Stimulated activated effector memory CD8-positive, alpha-beta T cell treated with anti-CD3 and anti-CD28 coated beads, Interleukin-12 subunit alpha, Interleukin-12 subunit beta, amount 100 ng/mL, for 72 hours (primary cell): ENCODE measurements around the gene MARCHF10.
"Not testable (repeated sequence)": the region's sequence is repeated elsewhere in the genome, so short reads cannot be mapped to it uniquely, and the experiment has no call there.

Experiments
- ATAC-seq: fragments of 150-1000 bp; cut with Tn5 transposase; 2 replicates; pipeline ENCODE4 v1.10.0; 2021
- DNase-seq, 2 donors: peaks; one replicate each; pipeline ENCODE4 v3.0.0; 2021 to 2022; ENCODE audit warnings: low spot score in 2 of 2
- H3K27ac Mint-ChIP-seq: one replicate; pipeline ENCODE4 v1.8.0; 2022; ENCODE audit warnings: mild to moderate bottlenecking, mixed read lengths
- H3K36me3 Mint-ChIP-seq: one replicate; pipeline ENCODE4 v1.8.0; 2022; ENCODE audit warnings: mild to moderate bottlenecking, mixed read lengths
- H3K4me1 Mint-ChIP-seq: one replicate; pipeline ENCODE4 v1.8.0; 2022; ENCODE audit warnings: mixed read lengths
- H3K4me3 Mint-ChIP-seq: one replicate; pipeline ENCODE4 v1.8.0; 2022; ENCODE audit warnings: mild to moderate bottlenecking, mixed read lengths
- H3K9me3 Mint-ChIP-seq: one replicate; pipeline ENCODE4 v1.8.0; 2022; ENCODE audit warnings: mixed read lengths

Gene MARCHF10

GRCh38 chr17:62802561-62803205 lies 5.4 kb downstream of the MARCHF10 start:
- ATAC-seq (no peak), DNase-seq (no peak)
- Mint-ChIP-seq H3K36me3 (no peaks in the 10 kb centered on the region), H3K4me1 (peaks cover 13% of the 10 kb centered on the region), H3K4me3 (no peak overlapping the region), H3K27ac (no peak overlapping the region), H3K9me3 (no peaks in the 10 kb centered on the region)

DNA sequence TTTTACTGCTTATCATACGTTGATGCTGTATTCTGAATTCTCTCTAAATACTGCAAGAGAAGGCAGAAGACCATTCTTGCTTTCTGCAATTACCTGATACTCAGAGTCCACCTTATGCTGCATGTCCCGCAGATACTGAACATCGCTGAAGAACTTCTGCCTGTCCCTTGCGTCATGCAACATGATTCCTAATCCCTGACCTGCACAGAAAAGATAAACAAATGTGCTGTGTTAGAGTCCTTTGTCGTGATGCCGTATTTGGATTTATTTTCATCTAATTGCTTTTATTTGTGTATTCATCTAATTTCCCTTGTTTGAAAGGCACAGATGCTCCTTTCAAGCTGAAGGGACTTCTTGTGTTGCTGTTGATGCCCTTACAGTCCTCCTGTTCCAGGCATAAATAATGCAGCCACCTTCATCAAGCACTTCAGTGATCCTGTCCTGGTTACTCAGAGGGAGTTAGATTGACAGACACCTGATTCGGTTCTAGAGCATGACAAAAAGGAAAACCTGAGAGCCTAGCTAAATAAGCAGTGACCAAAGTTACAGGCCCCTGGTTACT lies 6.5 kb downstream of the MARCHF10 start:
- Mint-ChIP-seq H3K4me3 (no peak overlapping the region), H3K36me3 (no peaks in the 10 kb centered on the region), H3K9me3 (no peaks in the 10 kb centered on the region), H3K27ac (no peak overlapping the region), H3K4me1 (peaks cover 6% of the 10 kb centered on the region)
- DNase-seq: no peak
- ATAC-seq: no peak

DNA sequence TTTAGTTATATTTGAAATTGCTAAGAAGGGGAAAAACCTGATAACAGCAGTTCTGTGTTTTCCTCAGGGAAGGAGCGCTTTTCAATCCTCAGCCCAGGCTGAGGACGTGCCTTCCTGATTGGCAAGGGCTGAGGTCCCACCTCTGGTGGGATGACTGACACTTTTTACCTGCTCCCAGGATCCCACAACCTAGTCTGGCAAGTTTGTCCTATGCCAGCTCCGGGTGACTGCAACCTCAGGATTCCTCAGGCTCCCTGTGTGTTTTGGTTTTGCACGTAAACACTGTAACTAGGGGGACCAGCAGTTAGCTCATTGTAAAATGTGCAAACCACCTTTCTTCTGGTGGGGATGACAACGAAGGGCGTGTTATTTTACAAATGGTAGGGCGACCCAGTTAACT lies 7.5 kb downstream of the MARCHF10 start:
- no peaks in the 10 kb centered on the region for H3K9me3 Mint-ChIP-seq
- DNase-seq: no peak
- H3K4me3 Mint-ChIP-seq: no peak overlapping the region
- H3K4me1 Mint-ChIP-seq: peaks cover 6% of the 10 kb centered on the region
- no peaks in the 10 kb centered on the region for H3K36me3 Mint-ChIP-seq
- H3K27ac Mint-ChIP-seq: no peak overlapping the region
- ATAC-seq: no peak

GRCh38 chr17:62797959-62798358 lies 10.2 kb downstream of the MARCHF10 start:
- ATAC-seq: peak; percentile 74
- Mint-ChIP-seq H3K9me3 (peaks cover 3% of the 10 kb centered on the region), H3K27ac (no peak overlapping the region)

DNA sequence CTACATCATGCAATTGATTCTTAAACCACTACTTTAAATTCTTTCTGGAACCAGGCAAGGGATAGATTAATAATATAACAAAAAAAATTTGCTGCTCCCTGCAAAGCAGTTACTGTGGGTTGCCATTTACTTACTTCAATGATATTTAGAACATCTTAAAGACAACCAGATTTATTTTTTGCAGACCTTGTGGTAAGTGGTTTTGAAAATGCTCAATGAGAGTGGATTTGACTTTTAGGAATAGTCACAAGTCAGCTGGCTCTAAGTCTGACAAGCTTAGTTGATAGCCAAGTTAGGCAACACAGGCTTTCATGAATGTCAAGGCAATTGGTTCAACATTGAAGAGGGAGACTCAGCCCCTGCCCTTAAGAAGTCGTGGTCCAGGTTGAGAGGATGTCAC lies 11.8 kb downstream of the MARCHF10 start:
- H3K9me3 Mint-ChIP-seq: peaks cover 3% of the 10 kb centered on the region
- DNase-seq: no peak
- H3K4me3 Mint-ChIP-seq: no peak overlapping the region
- no peak overlapping the region for H3K27ac Mint-ChIP-seq
- peaks cover 26% of the 10 kb centered on the region for H3K36me3 Mint-ChIP-seq
- peaks cover 19% of the 10 kb centered on the region for H3K4me1 Mint-ChIP-seq
- ATAC-seq: no peak

More at GRCh38 chr17:62797959-62798358, 10.2 kb downstream of the MARCHF10 start:
- no peak for DNase-seq
- Mint-ChIP-seq H3K4me3 (no peak overlapping the region), H3K4me1 (peaks cover 19% of the 10 kb centered on the region), H3K36me3 (peaks cover 16% of the 10 kb centered on the region)

DNA sequence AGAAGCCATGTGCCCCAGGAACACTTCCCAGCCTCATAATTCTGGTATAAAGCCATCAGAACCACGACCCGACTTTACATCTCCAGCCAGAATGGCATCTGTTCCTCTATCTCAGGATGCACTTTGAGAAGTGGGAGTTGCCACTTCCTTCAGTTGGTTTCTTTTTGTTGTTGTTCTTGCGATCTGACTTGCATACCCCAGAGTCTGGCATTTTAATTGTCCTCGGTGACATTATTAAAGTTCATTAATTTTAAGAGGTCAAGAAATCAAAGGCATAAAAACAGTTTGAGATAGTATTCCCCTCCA lies 13.5 kb downstream of the MARCHF10 start:
- no peak for ATAC-seq
- Mint-ChIP-seq H3K4me1 (peaks cover 19% of the 10 kb centered on the region), H3K27ac (peak overlapping the region; percentile 82)

GRCh38 chr17:62793919-62794665 lies 14.0 kb downstream of the MARCHF10 start:
- DNase-seq (no peak), ATAC-seq (peak; percentile 32)
- H3K27ac Mint-ChIP-seq: peak overlapping the region; percentile 82
- H3K4me1 Mint-ChIP-seq: peaks cover 19% of the 10 kb centered on the region
- peaks cover 3% of the 10 kb centered on the region for H3K9me3 Mint-ChIP-seq
- H3K4me3 Mint-ChIP-seq: peak overlapping the region; percentile 30
- H3K36me3 Mint-ChIP-seq: peaks cover 26% of the 10 kb centered on the region

More for the DNA sequence above, 13.5 kb downstream of the MARCHF10 start:
- DNase-seq: no peak
- H3K36me3 Mint-ChIP-seq: peaks cover 26% of the 10 kb centered on the region
- peaks cover 3% of the 10 kb centered on the region for H3K9me3 Mint-ChIP-seq
- H3K4me3 Mint-ChIP-seq: peak overlapping the region; percentile 30

DNA sequence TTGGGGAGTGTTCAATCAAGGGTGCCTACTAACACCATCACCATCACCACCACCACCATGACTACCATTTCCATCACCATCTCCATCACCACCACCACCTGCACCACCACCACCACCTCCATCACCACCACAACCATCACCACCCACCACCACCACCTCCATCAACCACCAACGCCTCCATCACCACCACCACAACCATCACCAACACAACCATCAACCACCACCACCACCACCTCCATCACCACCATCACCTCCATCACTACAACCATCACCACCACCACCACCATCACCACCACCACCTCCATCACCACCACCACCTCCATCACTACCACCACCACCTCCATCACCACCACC lies 15.7 kb downstream of the MARCHF10 start:
- ATAC-seq (no peak), DNase-seq (no peak)
- H3K27ac Mint-ChIP-seq: no peak overlapping the region
- peaks cover 26% of the 10 kb centered on the region for H3K36me3 Mint-ChIP-seq
- no peak overlapping the region for H3K4me3 Mint-ChIP-seq
- H3K9me3 Mint-ChIP-seq: peaks cover 3% of the 10 kb centered on the region
- peaks cover 12% of the 10 kb centered on the region for H3K4me1 Mint-ChIP-seq

DNA sequence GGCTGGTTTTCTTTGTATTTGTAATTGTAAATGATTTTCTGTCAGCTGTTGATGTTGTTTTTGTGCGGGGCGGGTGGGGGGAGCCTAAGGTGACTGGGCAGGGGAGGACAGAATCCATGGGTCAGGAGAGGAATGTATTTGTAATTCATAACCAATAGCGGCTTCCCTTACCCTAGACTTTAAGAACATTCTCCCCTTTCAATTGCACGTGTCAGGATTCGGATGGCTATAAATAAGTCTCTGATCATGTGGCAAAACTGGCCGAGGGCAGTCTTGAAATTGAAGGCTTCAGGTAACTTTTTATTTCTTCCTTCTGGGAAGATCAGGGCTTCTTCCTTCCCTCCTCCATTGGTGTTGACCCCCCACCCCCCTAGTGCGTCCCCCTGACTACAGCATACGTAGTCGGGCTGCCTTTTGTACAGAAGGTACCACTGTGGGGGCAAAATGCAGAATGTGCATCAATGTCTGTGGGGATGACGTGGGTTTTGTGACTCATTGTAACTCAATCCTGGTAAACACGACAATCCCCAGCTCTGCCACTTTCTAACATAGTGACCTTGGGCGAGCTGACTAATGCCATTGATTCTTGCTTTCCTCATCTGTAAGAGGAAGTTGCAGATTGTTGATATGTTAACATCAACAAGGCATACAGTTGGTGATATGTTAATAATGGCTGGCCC lies 16.2 kb downstream of the MARCHF10 start:
- H3K36me3 Mint-ChIP-seq: peaks cover 26% of the 10 kb centered on the region
- ATAC-seq (peak; percentile 19), DNase-seq (no peak)
- H3K4me3 Mint-ChIP-seq: no peak overlapping the region
- H3K9me3 Mint-ChIP-seq: peaks cover 3% of the 10 kb centered on the region
- H3K4me1 Mint-ChIP-seq: peaks cover 12% of the 10 kb centered on the region
- H3K27ac Mint-ChIP-seq: no peak overlapping the region

DNA sequence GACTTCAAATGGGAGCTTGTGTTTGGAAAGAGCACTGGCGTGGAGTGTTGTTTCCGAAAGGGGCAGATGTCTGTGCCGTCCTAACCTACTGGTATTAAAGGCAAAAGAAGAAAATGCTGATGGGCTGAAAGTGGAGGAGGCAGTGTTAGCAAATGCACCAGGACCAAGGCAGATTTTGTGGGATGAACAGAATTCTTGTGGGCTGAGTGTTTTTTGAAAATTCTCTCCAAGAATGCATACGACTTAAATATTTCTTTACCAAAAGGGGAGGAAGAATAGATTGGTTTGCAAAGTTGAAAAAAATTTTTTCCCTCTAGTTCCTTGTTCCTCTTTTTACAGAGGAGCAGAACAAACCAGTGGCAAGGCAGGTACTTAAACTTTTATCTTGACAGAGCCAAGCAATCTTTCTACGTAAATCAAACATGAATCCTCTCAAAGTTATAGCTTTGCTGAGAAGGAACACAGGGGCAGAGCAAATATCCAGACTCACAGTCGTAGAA lies 16.8 kb downstream of the MARCHF10 start:
- DNase-seq: no peak
- Mint-ChIP-seq H3K4me3 (no peak overlapping the region), H3K4me1 (peaks cover 12% of the 10 kb centered on the region), H3K36me3 (peaks cover 26% of the 10 kb centered on the region), H3K9me3 (peaks cover 3% of the 10 kb centered on the region), H3K27ac (no peak overlapping the region)
- no peak for ATAC-seq

GRCh38 chr17:62790564-62790986 lies 17.5 kb downstream of the MARCHF10 start:
- Mint-ChIP-seq H3K9me3 (peaks cover 3% of the 10 kb centered on the region), H3K36me3 (peaks cover 26% of the 10 kb centered on the region), H3K4me1 (peaks cover 12% of the 10 kb centered on the region), H3K4me3 (no peak overlapping the region), H3K27ac (no peak overlapping the region)
- no peak for DNase-seq
- ATAC-seq: no peak

DNA sequence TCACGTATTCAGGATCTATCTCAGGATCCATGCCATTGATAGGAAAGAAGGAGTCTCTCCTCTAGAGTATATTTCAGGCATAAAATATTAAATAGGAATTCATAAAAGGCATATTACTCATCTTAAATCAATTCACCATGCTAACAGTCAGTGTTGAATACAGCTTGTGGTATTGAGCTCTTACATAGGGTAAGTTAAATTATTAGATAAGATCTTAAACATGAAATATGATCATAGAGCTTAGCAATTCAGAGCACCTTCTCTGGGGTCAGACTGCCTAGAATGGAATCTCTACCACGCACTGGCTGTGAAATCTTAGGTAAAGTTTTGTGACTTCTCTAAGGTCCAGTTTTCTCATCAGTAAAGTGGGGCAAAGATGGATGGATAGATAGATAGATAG lies 20.7 kb downstream of the MARCHF10 start:
- ATAC-seq: no peak
- DNase-seq: no peak
- no peak overlapping the region for H3K27ac Mint-ChIP-seq
- H3K4me3 Mint-ChIP-seq: no peak overlapping the region
- H3K4me1 Mint-ChIP-seq: no peaks in the 10 kb centered on the region
- H3K36me3 Mint-ChIP-seq: peaks cover 4% of the 10 kb centered on the region
- peaks cover 3% of the 10 kb centered on the region for H3K9me3 Mint-ChIP-seq

GRCh38 chr17:62786646-62787045 lies 21.5 kb downstream of the MARCHF10 start:
- ATAC-seq: no peak
- H3K36me3 Mint-ChIP-seq: no peaks in the 10 kb centered on the region

DNA sequence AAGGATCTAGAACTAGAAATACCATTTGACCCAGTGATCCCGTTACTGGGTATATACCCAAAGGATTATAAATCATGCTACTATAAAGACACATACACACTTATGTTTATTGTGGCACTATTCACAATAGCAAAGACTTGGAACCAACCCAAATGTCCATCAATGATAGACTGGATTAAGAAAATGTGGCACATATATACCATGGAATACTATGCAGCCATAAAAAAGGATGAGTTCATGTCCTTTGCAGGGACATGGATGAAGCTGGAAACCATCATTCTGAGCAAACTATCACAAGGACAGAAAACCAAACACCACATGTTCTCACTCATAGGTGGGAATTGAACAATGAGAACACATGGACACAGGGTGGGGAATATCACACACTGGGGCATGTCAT lies 22.1 kb downstream of the MARCHF10 start:
- not testable (repeated sequence) for H3K9me3 Mint-ChIP-seq, H3K36me3 Mint-ChIP-seq, ATAC-seq, H3K4me3 Mint-ChIP-seq, H3K4me1 Mint-ChIP-seq, DNase-seq, H3K27ac Mint-ChIP-seq

More at GRCh38 chr17:62786646-62787045, 21.5 kb downstream of the MARCHF10 start:
- H3K9me3 Mint-ChIP-seq: peaks cover 3% of the 10 kb centered on the region
- H3K27ac Mint-ChIP-seq: no peak overlapping the region
- no peaks in the 10 kb centered on the region for H3K4me1 Mint-ChIP-seq
- no peak overlapping the region for H3K4me3 Mint-ChIP-seq
- no peak for DNase-seq

GRCh38 chr17:62782730-62783270 lies 25.3 kb downstream of the MARCHF10 start:
- peaks cover 3% of the 10 kb centered on the region for H3K9me3 Mint-ChIP-seq
- H3K4me1 Mint-ChIP-seq: no peaks in the 10 kb centered on the region
- no peak overlapping the region for H3K4me3 Mint-ChIP-seq
- H3K36me3 Mint-ChIP-seq: no peaks in the 10 kb centered on the region
- ATAC-seq: no peak
- H3K27ac Mint-ChIP-seq: no peak overlapping the region
- no peak for DNase-seq
